GM18517 (cell line): ENCODE data around the gene HAPSTR1.
"Not testable (repeated sequence)": the region's sequence is repeated elsewhere in the genome, so short reads cannot be mapped to it uniquely, and the experiment has no call there.

Source experiments
- ATAC-seq: cut with Tn5 transposase; IDR thresholded peaks from one replicate; pipeline ENCODE4 v1.9.1; 2021; ENCODE audit warnings: mild to moderate bottlenecking, moderate library complexity; ENCODE audit not compliant: unreplicated experiment

HAPSTR1 gene, protein sequence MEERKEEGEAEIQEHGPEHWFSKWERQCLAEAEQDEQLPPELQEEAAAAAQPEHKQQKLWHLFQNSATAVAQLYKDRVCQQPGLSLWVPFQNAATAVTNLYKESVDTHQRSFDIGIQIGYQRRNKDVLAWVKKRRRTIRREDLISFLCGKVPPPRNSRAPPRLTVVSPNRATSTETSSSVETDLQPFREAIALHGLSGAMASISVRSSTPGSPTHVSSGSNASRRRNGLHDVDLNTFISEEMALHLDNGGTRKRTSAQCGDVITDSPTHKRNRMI

DNA sequence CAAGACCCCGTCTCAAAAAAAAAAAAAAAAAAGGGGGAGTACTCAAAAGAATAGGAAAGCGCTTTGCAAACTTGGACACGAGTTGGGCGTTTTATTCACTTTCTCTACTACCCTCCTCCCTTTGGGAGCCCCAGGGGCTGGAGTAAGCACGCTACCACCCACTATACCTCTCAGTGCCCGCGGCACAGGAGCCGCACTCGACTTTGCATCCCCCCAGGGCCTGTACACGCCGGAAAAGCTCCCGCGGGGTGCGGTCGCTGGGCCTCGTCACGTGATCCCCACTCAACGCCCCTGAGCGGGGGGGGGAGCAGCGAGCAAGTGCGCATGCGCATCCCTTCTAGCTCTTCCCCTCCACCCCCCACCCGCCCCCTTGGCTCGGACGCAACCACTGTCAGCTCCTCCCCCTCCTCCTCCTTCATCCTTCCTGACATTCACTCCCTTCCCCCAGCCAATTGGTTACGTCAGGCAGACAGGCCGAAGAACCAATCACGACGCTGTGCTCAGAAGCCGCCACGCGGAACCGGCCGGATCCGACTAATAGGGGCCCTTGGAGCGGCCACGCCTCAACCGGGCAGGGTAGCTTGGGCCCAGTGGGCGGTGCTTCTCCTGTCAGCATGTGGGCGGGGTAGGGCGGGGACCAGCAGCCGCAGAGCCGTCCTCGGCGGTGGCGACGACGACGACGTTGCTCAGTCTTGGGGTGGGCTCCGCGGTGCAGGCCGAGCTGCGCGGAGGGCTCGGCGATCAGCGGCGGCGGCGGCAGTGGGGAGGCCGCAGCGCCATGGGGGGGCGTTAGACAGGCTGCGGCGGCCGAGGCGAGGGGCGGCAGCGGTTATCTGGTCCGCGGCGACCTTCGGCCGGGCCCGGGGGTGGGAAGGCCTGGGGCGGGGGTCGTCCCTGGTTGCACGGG lies at the start of gene HAPSTR1:
Gene HAPSTR1, plus strand, starts transcription at position 685 of the 907 bp plus-strand sequence. CDS start 401 bp downstream, outside the sequence.
- peak; percentile 78 for ATAC-seq

DNA sequence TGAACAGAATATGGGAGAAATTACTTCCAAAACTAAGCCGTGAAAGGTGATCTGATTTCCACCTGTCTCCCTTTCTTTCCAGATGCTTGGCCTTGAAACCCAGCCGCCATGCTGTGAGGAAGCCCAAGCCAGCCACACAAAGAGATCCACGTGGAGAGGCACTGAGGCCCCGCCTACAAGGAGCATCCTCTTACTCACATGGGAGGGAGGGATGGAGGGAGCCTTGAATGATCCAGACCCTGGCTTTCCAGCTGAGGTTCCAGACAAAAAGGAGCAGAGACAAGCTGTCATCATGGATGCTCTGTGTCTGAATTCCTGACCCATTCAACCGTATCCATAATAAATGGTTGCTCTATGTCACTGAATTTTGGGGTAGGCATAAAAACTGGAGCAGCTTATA lies 48.9 kb upstream of the HAPSTR1 start:
- no peak for ATAC-seq

DNA sequence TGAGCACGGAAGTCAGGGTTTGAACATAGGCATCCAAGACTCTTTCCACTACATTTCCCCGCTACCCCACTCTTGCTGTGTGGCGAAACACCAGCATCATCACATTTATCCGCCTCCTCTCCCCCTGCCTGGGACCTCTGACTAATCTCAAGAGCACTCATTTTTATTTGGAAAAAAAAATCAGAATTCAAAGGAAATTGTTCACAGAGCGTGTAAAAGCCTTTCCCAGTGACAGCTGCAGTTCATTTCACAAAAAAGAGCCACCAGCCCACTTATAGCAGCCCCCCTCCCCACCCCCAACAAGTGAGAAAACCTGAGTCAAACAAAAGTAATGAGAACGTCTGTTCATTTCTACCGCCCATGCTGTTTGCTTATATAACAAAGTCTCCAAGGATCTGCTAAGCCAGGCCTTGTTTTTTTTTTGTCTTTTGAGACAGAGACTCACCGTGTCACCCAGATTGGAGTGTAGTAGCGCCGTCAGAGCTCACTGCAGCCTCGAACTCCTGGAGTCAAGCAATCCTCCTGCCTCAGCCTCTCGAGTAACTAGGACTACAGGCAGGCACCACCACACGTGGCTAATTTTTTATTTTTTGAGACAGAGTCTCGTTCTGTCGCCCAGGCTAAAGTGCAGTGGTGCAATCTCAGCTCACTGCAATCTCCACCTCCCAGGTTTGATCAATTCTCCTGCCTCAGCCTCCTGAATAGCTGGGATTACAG lies 48.3 kb upstream of the HAPSTR1 start:
- no peak for ATAC-seq

DNA sequence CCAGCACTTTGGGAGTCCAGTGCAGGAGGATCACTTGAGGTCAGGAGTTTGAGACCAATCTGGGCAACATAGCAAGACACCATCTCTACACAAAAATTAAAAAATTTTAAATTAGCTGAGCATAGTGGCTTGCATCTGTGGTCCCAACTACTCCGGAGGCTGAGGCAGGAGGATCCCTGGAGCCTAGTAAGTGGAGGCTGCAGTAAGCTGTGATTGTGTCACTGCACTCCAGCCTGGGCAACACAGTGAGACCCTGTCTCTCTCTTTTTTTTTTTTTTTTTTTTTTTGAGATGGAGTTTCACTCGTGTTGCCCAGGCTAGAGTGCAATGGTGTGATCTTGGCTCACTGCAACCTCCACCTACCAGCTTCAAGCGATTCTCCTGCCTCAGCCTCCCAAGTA lies 45.9 kb upstream of the HAPSTR1 start:
- ATAC-seq, result not testable (repeated sequence)

GRCh38 chr16:9046667-9047055 lies 44.8 kb upstream of the HAPSTR1 start:
- no peak for ATAC-seq

DNA sequence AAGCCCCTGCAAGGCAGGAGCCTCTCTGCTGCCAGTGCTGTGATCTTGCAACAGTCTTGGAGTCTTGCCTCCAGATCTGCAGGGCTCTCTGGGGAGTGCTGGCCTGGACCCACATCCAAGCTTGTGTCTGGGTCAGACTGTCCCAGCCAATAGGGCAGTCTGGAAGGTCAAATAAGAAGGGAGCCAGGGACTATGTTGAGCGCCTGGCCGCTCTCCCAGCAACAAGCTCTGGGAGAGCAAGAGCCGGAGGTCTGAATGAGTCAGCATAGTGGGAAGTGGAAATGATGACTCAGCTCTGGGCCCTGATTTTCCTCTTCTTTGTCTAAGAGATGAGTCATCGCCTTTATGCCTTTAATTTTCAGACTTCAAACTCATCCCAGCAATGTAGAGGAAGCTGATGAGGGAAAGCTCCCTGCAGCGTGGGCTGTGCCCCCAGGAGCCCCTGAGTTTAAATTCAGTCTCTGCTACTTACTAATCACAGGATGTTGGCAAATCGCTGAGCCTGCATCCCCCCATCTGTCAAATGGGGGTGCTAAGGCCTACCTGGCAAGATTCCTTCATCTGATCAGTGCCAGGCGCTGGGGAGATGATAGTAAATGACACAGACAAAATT lies 43.6 kb upstream of the HAPSTR1 start:
- peak; percentile 56 for ATAC-seq

- no peak for ATAC-seq
These were observed 43.1 kb upstream of the HAPSTR1 start for GRCh38 chr16:9048302-9048700.

- no peak for ATAC-seq
These were observed 42.2 kb upstream of the HAPSTR1 start for GRCh38 chr16:9049241-9049640.

DNA sequence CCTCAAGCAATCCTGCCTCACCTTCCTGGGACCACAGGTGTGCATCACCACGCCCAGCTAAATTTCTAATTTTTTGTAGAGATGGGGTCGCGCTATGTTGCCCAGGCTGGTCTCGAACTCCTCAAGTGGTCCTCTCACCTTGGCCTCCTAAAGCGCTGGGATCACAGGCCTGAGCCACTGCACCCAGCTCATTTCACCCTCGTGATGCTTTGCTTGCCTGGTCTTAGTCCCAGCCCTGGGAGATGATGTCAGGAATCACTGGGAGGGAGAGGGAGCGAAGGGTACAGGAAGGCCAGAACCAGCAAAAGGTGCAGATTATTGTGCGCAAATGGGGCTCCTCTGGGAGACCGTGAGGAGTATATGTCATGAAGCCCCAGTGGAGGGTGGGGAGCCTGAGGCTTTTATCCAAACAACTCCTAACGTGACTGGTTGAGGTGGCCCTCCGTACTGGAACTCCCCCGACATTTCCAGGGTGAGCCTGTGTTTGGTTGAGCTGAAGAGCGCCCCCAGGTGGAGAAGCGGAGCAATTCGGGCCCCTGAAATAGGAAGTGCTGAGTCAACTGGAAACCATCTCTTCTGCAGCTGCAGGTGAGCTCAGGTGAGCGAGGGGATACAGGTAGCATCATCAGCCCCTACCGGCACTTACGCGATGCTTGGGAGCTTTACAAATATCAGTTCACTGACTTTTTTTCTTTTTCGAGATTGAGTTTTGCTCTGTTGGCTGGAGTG lies 41.2 kb upstream of the HAPSTR1 start:
- ATAC-seq, result no peak

DNA sequence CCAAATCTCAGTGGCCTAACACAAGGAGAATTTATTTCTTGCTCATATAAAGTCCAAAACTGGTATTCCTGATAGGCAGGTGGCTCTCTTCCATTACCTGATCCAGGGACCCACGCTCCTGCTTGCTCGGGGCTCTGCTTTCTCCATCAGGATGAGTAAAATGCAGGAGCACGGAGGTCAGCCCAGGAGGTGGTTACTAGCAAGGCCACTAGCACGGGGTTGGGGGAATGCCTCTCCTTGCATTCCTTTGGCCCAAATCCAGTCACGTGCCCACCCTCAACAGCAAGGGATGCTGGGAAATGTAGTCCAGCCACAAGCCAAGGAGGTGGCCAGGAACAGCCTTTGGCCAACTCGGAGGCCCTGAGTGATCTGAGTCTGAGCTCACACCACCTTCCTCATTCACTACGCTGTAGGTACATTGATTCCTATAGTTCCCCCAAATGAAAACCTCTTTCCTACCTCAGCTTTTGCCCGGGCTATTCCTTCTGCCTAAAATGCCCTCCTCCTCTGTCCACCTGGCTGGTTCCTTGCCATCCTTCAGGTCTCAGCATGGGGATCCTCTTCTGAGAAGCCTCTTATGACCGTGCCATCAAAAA lies 38.3 kb upstream of the HAPSTR1 start:
- ATAC-seq, result no peak

DNA sequence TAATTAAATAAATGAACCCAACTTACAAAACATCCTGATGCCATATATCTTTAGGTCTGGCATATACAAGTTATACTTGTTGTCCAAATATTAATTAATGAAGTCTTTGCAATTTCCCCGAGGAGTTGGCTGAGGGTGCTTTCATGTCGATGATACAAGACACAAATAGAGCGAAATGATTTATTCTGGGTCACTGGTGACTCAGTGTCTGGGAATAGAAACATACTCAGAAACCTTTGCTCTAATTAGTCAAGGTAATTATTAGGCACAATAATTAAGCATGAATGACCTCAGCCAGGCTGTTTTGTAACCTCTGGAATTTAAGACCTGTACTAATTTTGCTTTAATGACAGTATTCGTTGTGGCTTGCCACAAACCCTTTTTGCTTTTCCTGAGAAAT lies 37.0 kb upstream of the HAPSTR1 start:
- no peak for ATAC-seq

DNA sequence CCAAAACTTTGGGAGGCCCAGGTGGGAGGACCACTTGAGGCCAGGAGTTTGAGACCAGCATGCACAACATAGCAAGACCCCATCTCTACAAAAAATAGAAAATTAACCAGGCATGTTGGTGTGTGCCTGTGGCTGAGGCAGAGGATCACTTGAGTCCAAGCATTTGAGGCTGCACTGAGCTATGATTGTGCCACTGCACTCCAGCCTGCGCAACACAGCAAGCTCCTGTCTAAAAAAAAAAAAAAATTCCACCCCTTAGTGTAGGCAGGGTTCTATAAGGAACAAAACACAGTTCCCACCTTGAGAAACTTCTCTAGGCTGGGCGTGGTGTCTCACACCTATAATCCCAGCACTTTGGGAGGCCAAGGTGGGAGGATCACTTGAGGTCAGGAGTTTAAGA lies 36.3 kb upstream of the HAPSTR1 start:
- ATAC-seq, result no peak

DNA sequence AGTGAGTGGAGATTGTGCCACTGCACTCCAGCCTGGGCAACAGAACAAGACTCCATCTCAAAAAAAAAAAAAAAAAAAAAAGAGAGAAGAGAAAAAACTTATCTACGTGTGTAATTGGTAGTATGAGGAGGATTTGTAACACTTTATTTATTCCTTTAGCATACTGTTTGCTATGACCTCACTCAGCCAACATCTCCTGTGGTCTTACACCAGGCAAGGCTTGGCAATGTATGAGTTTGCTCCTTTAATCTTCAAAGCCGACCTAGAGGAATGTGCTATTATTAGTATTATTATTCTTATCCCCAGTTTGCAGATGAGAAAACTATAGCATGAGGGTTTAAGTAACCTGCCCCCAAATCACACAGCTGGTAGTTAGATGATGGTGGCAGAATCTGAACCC lies 35.8 kb upstream of the HAPSTR1 start:
- no peak for ATAC-seq

GRCh38 chr16:9056061-9056460 lies 35.4 kb upstream of the HAPSTR1 start:
- no peak for ATAC-seq

- ATAC-seq, result no peak
These were observed 33.2 kb upstream of the HAPSTR1 start for GRCh38 chr16:9058211-9058610.

GRCh38 chr16:9060225-9060624 lies 31.2 kb upstream of the HAPSTR1 start:
- ATAC-seq, result no peak

GRCh38 chr16:9061358-9061813 lies 30.1 kb upstream of the HAPSTR1 start:
- ATAC-seq, result no peak

DNA sequence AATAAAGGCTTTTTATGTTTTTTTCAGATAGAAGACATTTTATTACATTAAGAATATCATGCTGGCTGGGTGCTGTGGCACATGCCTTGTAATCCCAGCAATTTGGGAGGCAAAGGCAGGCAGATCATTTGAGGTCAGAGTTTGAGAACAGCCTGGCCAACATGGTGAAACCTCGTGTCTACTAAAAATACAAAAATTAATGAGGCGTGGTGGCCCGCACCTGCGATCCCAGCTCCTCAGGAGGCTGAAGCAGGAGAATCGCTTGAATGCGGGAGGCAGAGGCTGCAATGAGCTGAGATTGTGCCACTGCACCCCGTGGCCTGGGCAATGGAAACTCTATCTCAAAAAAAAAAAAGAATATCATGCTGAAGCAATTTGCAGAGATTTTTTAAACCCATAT lies 29.1 kb upstream of the HAPSTR1 start:
- no peak for ATAC-seq

GRCh38 chr16:9065077-9065476 lies 26.4 kb upstream of the HAPSTR1 start:
- ATAC-seq, result no peak

- ATAC-seq, result no peak
These were observed 22.6 kb upstream of the HAPSTR1 start for GRCh38 chr16:9068886-9069285.
